EL (cell line): Measurements from ENCODE around the gene PGM2L1.
"Not testable (repeated sequence)": the region's sequence is repeated elsewhere in the genome, so short reads cannot be mapped to it uniquely, and the experiment has no call there.

Source experiments
- DNase-seq: peaks from one replicate; pipeline ENCODE4 v3.0.0-alpha.2; 2016

PGM2L1 gene

GRCh38 chr11:74397501-74398243 is 561 bp downstream of the PGM2L1 start:
- peak; percentile 30 for DNase-seq

GRCh38 chr11:74392256-74392655 is 6.0 kb downstream of the PGM2L1 start:
- DNase-seq, result no peak

- no peak for DNase-seq
These were observed 7.0 kb downstream of the PGM2L1 start for GRCh38 chr11:74391193-74391592.

GRCh38 chr11:74390697-74391096 is 7.5 kb downstream of the PGM2L1 start:
- no peak for DNase-seq

- DNase-seq, result peak; percentile 54
These were observed 9.4 kb downstream of the PGM2L1 start for GRCh38 chr11:74388678-74389327.

GRCh38 chr11:74384641-74385040 is 13.6 kb downstream of the PGM2L1 start:
- DNase-seq, result no peak

- DNase-seq, result no peak
These were observed 17.3 kb downstream of the PGM2L1 start for GRCh38 chr11:74380746-74381439.

- no peak for DNase-seq
These were observed 20.5 kb downstream of the PGM2L1 start for GRCh38 chr11:74377689-74378088.

GRCh38 chr11:74373382-74373781 is 24.9 kb downstream of the PGM2L1 start:
- no peak for DNase-seq

- DNase-seq, result peak; percentile 78
These were observed 26.8 kb downstream of the PGM2L1 start for GRCh38 chr11:74371269-74372052.

GRCh38 chr11:74370123-74370522 is 28.1 kb downstream of the PGM2L1 start:
- DNase-seq, result no peak

GRCh38 chr11:74367881-74368280 is 30.4 kb downstream of the PGM2L1 start:
- no peak for DNase-seq

GRCh38 chr11:74366576-74366975 is 31.7 kb downstream of the PGM2L1 start:
- peak; percentile 84 for DNase-seq

- not testable (repeated sequence) for DNase-seq
These were observed 32.4 kb downstream of the PGM2L1 start for GRCh38 chr11:74365805-74366204.

GRCh38 chr11:74357449-74357848 is 40.8 kb downstream of the PGM2L1 start:
- DNase-seq, result no peak

GRCh38 chr11:74355626-74356025 is 42.6 kb downstream of the PGM2L1 start:
- no peak for DNase-seq

- DNase-seq, result no peak
These were observed 44.2 kb downstream of the PGM2L1 start for GRCh38 chr11:74354036-74354435.

GRCh38 chr11:74347381-74347780 is 50.9 kb downstream of the PGM2L1 start:
- DNase-seq, result no peak

GRCh38 chr11:74345420-74345819 is 52.8 kb downstream of the PGM2L1 start:
- no peak for DNase-seq

- DNase-seq, result no peak
These were observed 56.3 kb downstream of the PGM2L1 start for GRCh38 chr11:74341921-74342320.

GRCh38 chr11:74339619-74340018 is 58.6 kb downstream of the PGM2L1 start:
- DNase-seq, result no peak

GRCh38 chr11:74338963-74339362 is 59.3 kb downstream of the PGM2L1 start:
- no peak for DNase-seq

- no peak for DNase-seq
These were observed 65.0 kb downstream of the PGM2L1 start for GRCh38 chr11:74333193-74333592.
